HTERT RPE-1 (cell line): ENCODE data around the gene DIPK1B.

ENCODE experiments used
- in situ Hi-C: fragments of 300-500 bp; cut with MboI; formaldehyde crosslinking; loops from 4 replicates; pipeline ENCODE4 v1.14.3; 2020; ENCODE audit warnings: low sequenced_read_pairs

DIPK1B gene

GRCh38 chr9:136673088-136673974 is 39.0 kb upstream of the DIPK1B start:
- in situ Hi-C loops, result no loop called here

GRCh38 chr9:136673975-136674785 is 38.2 kb upstream of the DIPK1B start:
- in situ Hi-C loops, result no loop called here

- in situ Hi-C loops, result no loop called here
Measured at GRCh38 chr9:136674786-136675349, 37.5 kb upstream of the DIPK1B start.

GRCh38 chr9:136675477-136676296 is 36.7 kb upstream of the DIPK1B start:
- in situ Hi-C loops, result no loop called here

GRCh38 chr9:136676297-136676794 is 36.0 kb upstream of the DIPK1B start:
- in situ Hi-C loops, result no loop called here

- in situ Hi-C loops, result no loop called here
Measured at GRCh38 chr9:136676920-136677686, 35.3 kb upstream of the DIPK1B start.

- in situ Hi-C loops, result no loop called here
Measured at GRCh38 chr9:136678034-136678433, 34.3 kb upstream of the DIPK1B start.

GRCh38 chr9:136678624-136679023 is 33.7 kb upstream of the DIPK1B start:
- in situ Hi-C loops, result no loop called here

- in situ Hi-C loops, result no loop called here
Measured at GRCh38 chr9:136679431-136679941, 32.9 kb upstream of the DIPK1B start.

- in situ Hi-C loops, result no loop called here
Measured at GRCh38 chr9:136681029-136681428, 31.3 kb upstream of the DIPK1B start.

GRCh38 chr9:136681945-136682699 is 30.2 kb upstream of the DIPK1B start:
- in situ Hi-C loops, result no loop called here

GRCh38 chr9:136682710-136683109 is 29.7 kb upstream of the DIPK1B start:
- in situ Hi-C loops, result no loop called here

GRCh38 chr9:136683173-136683745 is 29.1 kb upstream of the DIPK1B start:
- in situ Hi-C loops, result no loop called here

- in situ Hi-C loops, result no loop called here
Measured at GRCh38 chr9:136683755-136684154, 28.6 kb upstream of the DIPK1B start.

- in situ Hi-C loops, result no loop called here
Measured at GRCh38 chr9:136684339-136684738, 28.0 kb upstream of the DIPK1B start.

GRCh38 chr9:136684799-136685198 is 27.6 kb upstream of the DIPK1B start:
- in situ Hi-C loops, result no loop called here

GRCh38 chr9:136685216-136685615 is 27.2 kb upstream of the DIPK1B start:
- in situ Hi-C loops, result no loop called here

GRCh38 chr9:136685790-136686533 is 26.4 kb upstream of the DIPK1B start:
- in situ Hi-C loops, result no loop called here
